T-helper 1 cell treated with Interleukin-12 subunit alpha and Interleukin-12 subunit beta and Interleukin-4 antibody, amounts not matched to agents 30 ng/mL and 1 ng/mL, for 36 hours (primary cell): Measurements from ENCODE around the gene KCNG2. TPM values are rescaled to one million over a fixed set of nuclear protein-coding genes. Genes with fewer than 3 reads are reported as not detected.
"Not testable (repeated sequence)": the region's sequence is repeated elsewhere in the genome, so short reads cannot be mapped to it uniquely, and the experiment has no call there.

Experiments
- intact Hi-C: fragments of 100-400 bp; cut with micrococcal nuclease; formaldehyde crosslinking; loops from one replicate; pipeline ENCODE4 v1.15.1; 2024
- total RNA-seq: library from RNA; stranded (reverse); gene quantifications from 2 replicates; pipeline ENCODE4 v1.2.3, GENCODE V29; 2022

KCNG2 gene, protein sequence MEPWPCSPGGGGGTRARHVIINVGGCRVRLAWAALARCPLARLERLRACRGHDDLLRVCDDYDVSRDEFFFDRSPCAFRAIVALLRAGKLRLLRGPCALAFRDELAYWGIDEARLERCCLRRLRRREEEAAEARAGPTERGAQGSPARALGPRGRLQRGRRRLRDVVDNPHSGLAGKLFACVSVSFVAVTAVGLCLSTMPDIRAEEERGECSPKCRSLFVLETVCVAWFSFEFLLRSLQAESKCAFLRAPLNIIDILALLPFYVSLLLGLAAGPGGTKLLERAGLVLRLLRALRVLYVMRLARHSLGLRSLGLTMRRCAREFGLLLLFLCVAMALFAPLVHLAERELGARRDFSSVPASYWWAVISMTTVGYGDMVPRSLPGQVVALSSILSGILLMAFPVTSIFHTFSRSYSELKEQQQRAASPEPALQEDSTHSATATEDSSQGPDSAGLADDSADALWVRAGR
- total RNA-seq, result not detected in 2 replicates

- intact Hi-C loops, result no loop called here
Observed at GRCh38 chr18:79797518-79798345, at the start of gene KCNG2. TSS of gene KCNG2 (plus strand) at chr18:79797938. CDS start at chr18:79863668, 65,730 bp downstream.

- intact Hi-C loops, result no loop called here
Observed at GRCh38 chr18:79748321-79749180, 49.2 kb upstream of the KCNG2 start.

GRCh38 chr18:79749251-79750191 is 48.2 kb upstream of the KCNG2 start:
- intact Hi-C loops, result no loop called here

DNA sequence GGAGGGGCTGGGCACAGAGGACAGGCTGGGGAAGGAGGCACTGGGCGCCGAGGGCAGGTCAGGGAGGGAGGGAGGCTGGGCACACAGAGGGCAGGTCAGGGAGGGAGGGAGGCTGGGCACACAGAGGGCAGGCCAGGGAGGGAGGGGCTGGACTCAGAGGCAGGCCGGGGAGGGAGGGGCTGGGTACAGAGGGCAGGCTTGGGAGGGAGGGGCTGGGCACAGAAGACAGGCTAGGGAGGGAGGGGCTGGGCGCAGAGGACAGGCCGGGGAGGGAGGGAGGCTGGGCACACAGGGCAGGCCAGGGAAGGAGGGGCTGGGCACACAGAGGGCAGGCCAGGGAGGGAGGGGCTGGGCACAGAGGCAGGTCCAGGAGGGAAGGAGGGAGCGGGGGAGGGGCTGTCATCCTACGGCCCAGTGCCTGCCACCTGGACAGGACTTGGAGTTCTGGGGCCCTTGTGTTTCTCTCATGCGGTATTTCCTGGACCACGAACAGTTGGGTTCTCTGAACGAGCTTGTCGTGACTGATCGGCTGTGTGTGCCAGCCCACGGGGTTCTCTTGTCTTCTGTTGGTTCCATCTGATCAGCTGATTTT is 46.7 kb upstream of the KCNG2 start:
- intact Hi-C loops, result no loop called here

GRCh38 chr18:79751918-79752578 is 45.7 kb upstream of the KCNG2 start:
- intact Hi-C loops, result not testable (repeated sequence)

DNA sequence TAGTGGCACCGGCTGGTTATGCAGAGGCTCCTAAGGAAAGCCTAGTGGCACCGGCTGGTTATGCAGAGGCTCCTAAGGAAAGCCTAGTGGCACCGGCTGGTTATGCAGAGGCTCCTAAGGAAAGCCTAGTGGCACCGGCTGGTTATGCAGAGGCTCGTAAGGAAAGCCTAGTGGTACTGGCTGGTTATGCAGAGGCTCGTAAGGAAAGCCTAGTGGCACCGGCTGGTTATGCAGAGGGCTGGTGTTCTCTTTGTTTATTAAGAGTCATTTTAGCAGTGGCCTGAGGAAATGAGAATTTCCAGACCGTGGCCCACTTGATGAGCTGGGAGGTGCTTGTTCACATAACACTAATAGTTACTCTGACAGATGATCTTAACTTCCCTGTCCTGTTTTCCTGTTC is 44.8 kb upstream of the KCNG2 start:
- intact Hi-C loops, result not testable (repeated sequence)

DNA sequence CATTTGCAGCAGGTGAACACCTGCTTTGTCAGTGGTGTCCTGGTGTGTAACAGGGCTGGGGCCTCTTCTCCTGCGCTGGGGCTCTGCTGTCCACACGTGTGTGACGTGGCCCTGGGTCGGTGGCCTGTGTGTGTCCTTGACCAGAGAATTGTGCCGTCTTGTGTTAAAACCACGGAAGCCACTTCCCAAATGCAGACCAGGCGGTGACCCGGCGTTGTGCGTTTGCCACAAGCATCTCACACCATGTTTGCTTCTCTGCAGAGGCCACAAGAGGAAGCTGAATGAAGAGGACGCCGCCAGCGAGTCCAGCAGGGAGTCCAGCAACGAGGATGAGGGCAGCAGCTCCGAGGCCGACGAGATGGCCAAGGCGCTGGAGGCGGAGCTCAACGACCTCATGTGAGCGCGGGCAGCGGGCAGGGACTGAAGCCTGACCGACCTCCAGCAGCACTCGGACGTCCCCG is 44.3 kb upstream of the KCNG2 start:
- intact Hi-C loops, result no loop called here

DNA sequence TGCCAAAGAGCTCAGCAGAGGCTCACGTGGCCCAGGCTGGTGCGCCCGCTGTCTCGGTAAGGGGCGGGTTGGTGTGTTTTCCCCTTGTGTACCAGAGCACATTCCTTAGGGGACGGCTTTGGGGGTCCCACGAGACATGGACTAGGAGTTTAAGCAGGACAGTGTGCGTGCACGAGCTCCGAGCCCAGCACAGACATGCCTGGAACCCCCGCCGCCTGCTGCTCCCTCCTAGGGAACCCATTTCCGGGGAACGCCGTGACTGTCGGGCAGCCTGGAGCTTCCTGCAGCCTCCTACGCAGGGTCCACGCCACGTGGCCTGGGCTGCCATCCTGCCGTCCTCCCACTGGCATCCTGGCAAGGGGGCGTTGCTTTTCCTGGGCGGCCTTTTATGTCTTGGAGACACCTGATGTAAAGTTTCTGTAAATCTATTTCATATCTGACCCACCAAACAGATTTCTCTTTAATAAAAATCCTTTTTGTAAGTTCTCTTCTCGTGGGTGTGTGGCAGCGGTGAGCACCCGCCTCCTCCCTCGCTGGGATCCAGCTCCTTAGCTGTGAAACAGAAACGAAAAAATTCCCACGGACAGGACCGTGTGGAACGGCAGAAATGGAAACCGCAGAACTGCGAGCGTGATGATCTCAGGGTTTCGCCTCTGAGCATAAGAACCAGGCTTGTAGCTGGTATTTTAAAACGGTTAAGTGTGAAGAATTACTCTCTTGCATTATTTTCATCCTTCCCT is 43.5 kb upstream of the KCNG2 start:
- intact Hi-C loops, result no loop called here

- intact Hi-C loops, result no loop called here
Observed at GRCh38 chr18:79754831-79755351, 42.8 kb upstream of the KCNG2 start.

DNA sequence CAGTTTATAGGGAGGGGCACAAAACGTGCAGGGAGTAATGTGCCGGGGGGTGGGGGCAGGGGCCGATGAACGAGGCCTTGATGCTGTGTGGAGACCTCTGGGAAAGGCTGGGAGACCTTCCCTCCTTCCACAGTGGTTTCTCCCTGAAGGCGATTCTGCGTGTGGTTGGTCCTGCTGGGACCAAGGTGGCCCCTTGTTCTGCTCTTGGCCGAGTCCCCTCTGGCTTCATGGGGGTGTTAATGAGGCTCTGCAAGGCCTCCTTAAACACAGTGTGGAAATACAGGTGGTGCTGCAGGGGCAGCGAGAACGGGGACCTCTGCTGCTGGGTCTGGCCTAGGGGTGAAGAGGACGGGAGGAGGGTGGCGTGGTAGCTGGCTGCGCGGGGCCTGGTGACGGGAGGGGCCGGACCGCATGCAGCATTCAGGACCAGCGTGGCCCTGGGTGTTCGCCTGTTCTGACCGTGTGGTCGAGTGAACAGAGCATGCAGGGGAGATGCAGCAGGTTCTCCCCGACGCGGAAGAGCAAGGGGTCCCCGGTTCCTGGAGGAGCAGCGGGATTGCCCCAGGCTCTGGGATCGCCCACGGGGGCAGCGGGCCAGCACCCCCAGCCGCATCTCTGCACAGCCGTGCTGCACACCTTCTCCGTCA is 42.1 kb upstream of the KCNG2 start:
- intact Hi-C loops, result no loop called here

DNA sequence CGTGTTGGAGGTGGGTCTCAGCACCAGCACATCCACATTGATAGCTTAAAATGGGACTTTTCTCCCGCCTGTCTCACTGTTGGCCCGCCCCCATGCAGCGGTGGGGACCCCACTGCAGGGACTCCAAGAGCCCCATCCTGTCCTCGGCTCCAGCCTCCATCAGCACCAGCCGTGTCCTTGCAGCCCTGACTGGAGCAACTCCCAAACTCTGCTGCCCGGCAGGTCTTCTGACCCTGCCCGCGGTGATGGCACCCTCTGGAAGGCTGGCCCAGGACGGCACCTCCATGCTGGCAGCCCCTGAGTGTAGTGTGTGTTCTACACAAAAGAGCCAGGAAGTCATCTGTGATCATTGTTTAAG is 41.6 kb upstream of the KCNG2 start:
- intact Hi-C loops, result no loop called here

DNA sequence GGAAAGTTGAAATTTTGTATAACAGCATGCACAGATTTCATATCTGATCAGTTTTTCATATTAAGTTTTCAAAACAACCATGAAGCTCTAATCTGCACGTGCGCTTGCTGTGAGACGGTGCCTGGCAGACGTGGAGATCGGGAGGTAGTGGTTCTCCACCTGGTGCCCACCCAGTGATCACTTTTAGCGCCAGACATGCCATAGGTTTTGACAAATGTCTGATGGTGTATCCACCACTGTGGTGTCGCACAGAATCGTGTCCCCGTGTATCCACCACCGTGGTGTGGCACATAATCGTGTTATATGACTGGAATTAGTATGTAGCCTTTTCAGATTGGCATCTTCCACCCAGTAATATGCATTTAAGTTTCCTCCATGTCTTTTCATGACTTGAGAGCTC is 40.9 kb upstream of the KCNG2 start:
- intact Hi-C loops, result no loop called here

- intact Hi-C loops, result no loop called here
Observed at GRCh38 chr18:79760348-79760747, 37.4 kb upstream of the KCNG2 start.

DNA sequence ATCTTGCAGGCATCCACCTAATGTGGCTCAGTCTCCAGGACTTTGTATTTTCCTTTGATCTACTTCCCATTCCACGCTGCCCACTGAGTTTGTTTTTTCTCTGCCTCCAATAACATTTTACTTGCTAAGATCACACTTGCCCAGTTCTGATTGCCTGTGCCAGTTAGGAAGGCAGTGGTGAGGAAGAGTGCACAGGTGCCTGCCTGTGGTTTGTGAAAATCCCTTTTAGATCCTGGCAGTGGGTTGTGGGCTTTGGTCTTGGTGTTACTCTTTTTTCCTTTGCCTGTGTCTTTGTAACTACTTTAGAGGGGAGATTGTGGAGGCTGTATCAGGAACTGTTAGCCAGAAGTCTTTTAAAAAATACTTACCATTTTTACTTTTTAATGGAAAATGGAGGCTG is 36.9 kb upstream of the KCNG2 start:
- intact Hi-C loops, result no loop called here

- intact Hi-C loops, result no loop called here
Observed at GRCh38 chr18:79763407-79763806, 34.3 kb upstream of the KCNG2 start.

DNA sequence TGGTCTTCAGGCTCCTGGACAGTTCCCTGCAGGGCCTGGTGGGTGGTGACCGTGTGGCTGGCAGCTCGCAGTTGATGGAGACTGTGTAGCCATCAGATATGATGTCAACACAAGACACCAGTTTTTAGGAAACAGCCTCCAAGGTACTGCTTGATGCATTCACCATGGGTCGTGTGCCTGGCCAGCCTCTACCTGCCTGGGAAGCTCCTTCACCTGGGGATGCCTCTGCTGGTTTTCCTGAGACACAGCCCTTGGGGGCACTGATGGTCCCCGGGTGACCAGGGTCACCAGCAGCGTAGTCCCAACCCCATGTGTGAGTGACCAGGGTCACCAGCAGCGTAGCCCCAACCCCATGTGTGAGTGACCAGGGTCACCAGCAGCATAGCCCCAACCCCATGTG is 33.6 kb upstream of the KCNG2 start:
- intact Hi-C loops, result no loop called here

- intact Hi-C loops, result no loop called here
Observed at GRCh38 chr18:79765491-79766245, 32.1 kb upstream of the KCNG2 start.
